Fibroblast of pulmonary artery (primary cell): ENCODE measurements around the gene LCLAT1.

ENCODE experiments used
- DNase-seq: peaks from one replicate; pipeline ENCODE4 v3.0.0-alpha.2; 2010; ENCODE audit warnings: low read depth
- H3K4me3 ChIP-seq: replicated peaks from 2 replicates; pipeline ENCODE4 v1.5.1; 2011; ENCODE audit warnings: low read depth, mild to moderate bottlenecking, control low read depth, low read length, moderate library complexity
- TF ChIP-seq, protein P1 (sequence below): IDR thresholded peaks from 2 replicates; pipeline ENCODE4 v1.5.1; 2011; ENCODE audit warnings: mild to moderate bottlenecking, control low read depth, low read length, inconsistent platforms; ENCODE audit errors: missing control alignments

The LCLAT1 gene

DNA sequence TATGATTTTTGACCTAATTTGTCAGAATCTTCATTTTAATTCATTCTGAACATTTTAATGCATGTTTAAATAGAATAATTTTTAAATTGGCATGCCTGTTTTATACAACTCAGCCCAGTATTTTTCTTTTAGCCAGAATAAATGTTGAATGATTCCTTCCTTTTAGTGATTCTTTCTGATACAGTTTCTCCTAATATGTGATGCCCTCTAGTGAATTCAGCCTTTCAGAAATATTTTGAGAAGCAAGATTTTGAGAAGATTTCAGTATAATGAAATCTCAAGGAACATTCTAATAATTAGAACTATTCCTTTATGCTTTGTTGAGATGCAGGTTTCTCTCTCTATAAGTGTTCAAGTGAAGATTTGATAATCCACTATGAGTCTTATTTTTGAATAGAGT lies 28.5 kb downstream of the LCLAT1 start:
- TF ChIP-seq, protein P1, sequence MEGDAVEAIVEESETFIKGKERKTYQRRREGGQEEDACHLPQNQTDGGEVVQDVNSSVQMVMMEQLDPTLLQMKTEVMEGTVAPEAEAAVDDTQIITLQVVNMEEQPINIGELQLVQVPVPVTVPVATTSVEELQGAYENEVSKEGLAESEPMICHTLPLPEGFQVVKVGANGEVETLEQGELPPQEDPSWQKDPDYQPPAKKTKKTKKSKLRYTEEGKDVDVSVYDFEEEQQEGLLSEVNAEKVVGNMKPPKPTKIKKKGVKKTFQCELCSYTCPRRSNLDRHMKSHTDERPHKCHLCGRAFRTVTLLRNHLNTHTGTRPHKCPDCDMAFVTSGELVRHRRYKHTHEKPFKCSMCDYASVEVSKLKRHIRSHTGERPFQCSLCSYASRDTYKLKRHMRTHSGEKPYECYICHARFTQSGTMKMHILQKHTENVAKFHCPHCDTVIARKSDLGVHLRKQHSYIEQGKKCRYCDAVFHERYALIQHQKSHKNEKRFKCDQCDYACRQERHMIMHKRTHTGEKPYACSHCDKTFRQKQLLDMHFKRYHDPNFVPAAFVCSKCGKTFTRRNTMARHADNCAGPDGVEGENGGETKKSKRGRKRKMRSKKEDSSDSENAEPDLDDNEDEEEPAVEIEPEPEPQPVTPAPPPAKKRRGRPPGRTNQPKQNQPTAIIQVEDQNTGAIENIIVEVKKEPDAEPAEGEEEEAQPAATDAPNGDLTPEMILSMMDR = no peak
- DNase-seq = no peak
- H3K4me3 ChIP-seq = no peak overlapping the region

GRCh38 chr2:30476636-30477035 lies 29.6 kb downstream of the LCLAT1 start:
- TF ChIP-seq, protein P1 = no peak
- no peak for DNase-seq
- no peak overlapping the region for H3K4me3 ChIP-seq

DNA sequence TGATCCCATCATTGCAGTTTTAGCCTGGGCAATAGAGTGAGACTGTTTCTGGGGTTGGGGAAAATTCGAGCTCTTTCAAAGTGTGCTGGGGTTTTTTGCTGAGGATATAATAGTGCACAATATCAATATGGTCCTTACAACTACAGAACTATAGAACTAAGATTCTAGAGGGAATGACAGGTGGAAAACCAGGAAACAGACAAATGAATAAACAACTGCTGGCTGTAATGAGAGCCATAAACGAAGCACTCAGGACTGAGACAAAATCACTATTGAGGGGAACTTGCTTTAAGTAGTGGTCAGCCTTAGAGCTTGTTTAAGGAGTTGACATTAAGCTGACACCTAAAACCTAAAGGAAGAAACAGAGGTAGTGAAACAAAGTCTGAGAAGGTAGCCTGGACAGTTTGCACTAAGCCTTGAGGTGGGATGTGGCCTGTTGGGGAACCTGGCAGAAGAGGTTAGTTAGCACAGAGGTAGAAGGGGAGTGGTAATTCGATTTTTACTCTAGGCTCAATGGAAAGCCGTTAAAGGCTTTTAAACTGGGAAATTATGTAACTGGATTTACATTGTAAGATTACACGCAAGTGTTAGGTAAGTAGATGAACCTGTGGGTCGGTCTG lies 33.8 kb downstream of the LCLAT1 start:
- no peak overlapping the region for H3K4me3 ChIP-seq
- TF ChIP-seq, protein P1 = no peak
- DNase-seq = no peak

- TF ChIP-seq, protein P1 = no peak
- H3K4me3 ChIP-seq = no peak overlapping the region
- no peak for DNase-seq
These were observed 34.3 kb downstream of the LCLAT1 start for GRCh38 chr2:30481323-30481800.

DNA sequence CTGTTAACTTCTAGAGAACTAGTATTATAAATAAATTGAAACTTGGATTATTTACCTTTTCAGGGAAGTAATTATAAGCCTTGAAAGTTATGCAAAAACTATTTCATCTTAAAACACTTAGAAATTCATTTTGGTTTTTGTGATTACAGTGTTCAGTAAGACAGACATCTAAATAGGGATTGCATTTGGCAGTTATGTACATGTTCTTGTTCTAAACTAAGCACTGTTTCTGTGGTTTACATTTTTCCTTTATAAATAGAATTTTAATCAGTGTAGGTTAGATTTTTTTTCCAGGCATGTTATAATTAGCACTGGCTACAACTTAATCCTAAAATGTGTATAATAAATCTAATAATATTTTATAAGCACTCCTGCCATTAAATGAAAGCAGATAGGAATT lies 35.0 kb downstream of the LCLAT1 start:
- H3K4me3 ChIP-seq = no peak overlapping the region
- DNase-seq = no peak
- TF ChIP-seq, protein P1 = no peak

- H3K4me3 ChIP-seq = no peak overlapping the region
- TF ChIP-seq, protein P1 = no peak
- DNase-seq = no peak
These were observed 37.1 kb downstream of the LCLAT1 start for GRCh38 chr2:30484145-30484544.

- no peak for DNase-seq
- H3K4me3 ChIP-seq = no peak overlapping the region
- TF ChIP-seq, protein P1 = no peak
These were observed 37.9 kb downstream of the LCLAT1 start for GRCh38 chr2:30484995-30485394.
